GM19397 (cell line): Measurements from ENCODE around the gene CBS.
A peak's percentile ranks its signal among the peaks of the same experiment; 100 is the strongest.
"Not testable (repeated sequence)": the region's sequence is repeated elsewhere in the genome, so short reads cannot be mapped to it uniquely, and the experiment has no call there.

Experiments
- ATAC-seq: cut with Tn5 transposase; IDR thresholded peaks from one replicate; pipeline ENCODE4 v1.9.1; 2021; ENCODE audit warnings: mild to moderate bottlenecking, moderate library complexity; ENCODE audit not compliant: unreplicated experiment

Gene CBS

DNA sequence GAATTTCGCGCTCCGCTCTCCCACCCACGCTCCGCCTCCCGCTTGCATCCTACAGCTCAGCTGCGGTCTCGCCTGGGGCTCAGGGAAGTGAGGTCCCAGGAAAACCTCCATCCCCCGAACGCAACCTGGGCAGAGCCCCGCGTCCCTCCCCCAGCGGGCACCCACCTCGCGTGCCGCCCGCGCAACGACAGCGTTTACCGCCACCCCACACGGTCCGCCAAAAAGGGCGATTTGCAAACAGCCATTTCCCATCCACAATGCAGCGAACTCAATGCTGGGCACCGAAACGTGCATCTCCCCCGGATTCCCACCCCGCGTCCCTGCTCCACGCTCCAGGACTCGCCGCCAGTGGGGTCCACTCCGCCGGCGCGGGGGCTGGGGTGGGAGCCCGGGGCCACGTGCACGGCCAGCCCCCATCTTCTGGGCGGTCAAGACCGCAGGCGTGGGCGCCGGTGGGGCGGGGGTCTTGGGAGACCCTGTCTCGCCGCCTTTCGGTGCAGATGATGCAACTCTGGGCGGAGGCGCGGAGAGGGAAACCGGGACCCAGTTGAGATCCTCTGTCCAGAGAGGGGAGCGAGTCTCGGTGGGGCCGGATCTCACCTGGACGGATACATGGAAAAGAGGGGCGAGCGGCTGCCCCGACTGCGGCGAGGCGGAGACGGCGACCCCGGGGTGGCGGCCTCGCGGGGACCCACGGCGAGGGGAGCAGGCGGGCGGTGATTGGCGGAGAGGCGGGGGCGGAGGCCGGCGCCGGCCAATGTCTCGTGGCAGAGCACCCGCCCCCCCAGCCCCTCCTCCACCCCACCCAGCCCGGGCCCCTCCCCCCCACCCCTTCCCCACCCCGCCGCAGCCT lies at the start of gene CBS:
Gene CBS (minus strand): TSS at position 666 of the 853 bp plus-strand sequence. CDS start 3,642 bp downstream, outside the sequence.
- not testable (repeated sequence) for ATAC-seq

- not testable (repeated sequence) for ATAC-seq
Measured at GRCh38 chr21:43115956-43116355, 40.3 kb upstream of the CBS start.

- not testable (repeated sequence) for ATAC-seq
Measured at GRCh38 chr21:43114483-43114882, 38.8 kb upstream of the CBS start.

DNA sequence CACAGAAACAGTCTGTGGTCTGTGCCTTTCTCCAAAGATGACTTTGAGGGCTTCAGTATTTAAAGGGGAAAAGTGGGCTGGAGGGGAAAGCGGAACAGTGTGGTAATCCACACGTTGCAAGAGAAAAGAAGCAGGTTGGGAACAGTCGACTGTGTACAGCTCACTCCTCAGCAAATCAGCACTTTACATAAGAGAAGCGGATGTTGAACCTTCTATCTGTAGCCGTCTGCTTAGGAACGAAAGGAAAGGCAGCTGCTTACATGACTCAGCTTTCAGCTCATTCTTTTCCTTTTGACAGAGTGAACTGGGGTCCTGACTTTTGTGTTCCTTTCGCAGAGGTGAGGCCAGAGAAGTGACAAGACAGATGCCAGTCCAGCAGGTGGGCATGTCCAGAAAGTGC lies 33.4 kb upstream of the CBS start:
- ATAC-seq = not testable (repeated sequence)

- ATAC-seq = not testable (repeated sequence)
Measured at GRCh38 chr21:43108177-43108576, 32.5 kb upstream of the CBS start.

GRCh38 chr21:43107794-43108137 lies 32.1 kb upstream of the CBS start:
- ATAC-seq = not testable (repeated sequence)

GRCh38 chr21:43106965-43107793 lies 31.5 kb upstream of the CBS start, which contains the start of gene U2AF1:
U2AF1 (minus strand) TSS chr21:43107570; CDS start chr21:43107494, 76 bp downstream.
- ATAC-seq = peak; percentile 80

DNA sequence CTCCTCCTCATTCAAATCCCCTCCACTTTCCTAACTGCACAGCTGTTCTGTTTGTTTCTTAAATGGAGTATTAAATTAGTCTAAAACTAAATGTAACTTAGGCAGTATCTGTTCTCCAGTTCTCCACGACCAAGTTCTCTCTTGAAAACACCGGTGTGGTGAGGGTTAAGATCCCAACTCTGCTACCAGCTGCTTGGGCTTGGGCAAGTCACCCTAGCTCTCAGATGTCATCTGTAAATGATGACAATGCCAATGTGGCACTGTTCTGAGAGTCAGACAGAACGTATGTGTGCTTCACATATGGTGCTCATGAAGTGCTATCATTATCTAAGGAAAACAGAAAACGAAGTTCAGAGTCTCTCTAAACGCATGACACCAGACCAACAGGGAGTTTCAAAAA lies 29.0 kb upstream of the CBS start:
- ATAC-seq = not testable (repeated sequence)

- not testable (repeated sequence) for ATAC-seq
Measured at GRCh38 chr21:43102281-43102680, 26.6 kb upstream of the CBS start.

DNA sequence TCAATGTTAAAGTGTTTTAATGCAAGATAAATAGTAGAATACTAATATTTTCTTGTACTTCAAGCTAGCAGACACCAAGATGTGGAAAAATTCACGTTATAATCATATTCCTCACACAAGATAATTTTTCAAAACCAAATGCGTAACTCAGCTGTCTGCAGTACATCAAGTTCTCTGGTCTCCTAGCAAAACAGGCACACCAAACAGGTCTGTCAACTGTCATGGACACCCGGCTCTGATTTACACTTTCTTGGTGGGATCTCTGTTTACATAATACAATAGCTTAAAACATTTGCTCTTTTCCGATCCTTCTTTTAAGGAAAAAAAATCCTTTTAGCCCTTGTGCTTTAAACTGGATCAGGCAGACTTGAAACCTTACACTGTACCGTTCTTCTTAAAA lies 26.0 kb upstream of the CBS start:
- ATAC-seq = not testable (repeated sequence)

- not testable (repeated sequence) for ATAC-seq
Measured at GRCh38 chr21:43101000-43101399, 25.4 kb upstream of the CBS start.

DNA sequence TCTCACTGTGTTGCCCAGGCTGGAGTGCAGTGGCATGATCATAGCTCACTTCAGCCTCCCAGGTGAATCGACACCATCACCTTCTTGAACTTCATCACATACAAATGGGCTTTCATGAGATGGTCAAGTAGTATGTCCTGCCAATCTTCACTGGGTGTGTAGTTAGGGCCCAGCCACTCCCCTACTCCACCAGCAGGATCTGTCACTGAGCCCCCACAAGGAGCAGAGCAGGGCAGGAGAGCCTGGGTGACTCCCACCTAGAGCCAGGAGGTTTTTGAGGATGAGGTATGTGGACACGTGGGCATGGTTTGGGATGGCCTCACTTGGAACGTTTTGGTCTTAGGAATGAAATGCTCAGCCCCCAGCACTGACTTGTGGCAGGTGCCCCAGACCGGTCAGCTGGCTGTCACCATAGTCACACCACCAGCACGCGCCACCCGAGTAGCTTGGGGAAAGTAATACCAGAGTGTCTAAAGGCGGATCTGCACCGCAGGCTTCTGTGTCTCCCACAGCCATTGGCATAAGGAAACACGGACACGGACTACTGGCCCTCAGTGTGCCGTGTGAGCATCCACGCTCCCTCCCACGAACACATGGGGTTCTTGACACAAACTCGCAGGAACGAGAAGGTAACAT lies 16.5 kb upstream of the CBS start:
- ATAC-seq = not testable (repeated sequence)

GRCh38 chr21:43090947-43091346 lies 15.3 kb upstream of the CBS start:
- ATAC-seq = not testable (repeated sequence)

DNA sequence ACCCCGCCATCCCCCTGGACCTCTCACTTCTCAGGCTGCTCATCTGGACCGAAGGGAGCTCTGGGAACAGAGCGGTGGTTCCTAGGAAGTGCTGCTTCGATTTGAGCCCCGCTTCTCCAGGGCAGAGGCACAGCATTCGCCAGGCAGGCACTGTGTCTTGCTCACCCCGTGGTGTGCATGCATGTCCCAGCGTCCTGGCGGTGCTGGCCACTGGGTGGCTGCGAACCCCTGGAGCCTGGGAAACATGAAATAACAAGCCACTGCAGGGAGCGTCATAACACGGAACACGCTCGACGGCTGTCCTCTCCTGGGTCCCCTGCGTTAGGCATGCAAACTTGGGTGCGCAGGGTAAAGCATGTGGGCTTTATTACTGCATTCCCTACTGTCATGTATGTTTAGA lies 13.8 kb upstream of the CBS start:
- not testable (repeated sequence) for ATAC-seq

GRCh38 chr21:43082587-43083300 lies 7.1 kb upstream of the CBS start:
- ATAC-seq = not testable (repeated sequence)

DNA sequence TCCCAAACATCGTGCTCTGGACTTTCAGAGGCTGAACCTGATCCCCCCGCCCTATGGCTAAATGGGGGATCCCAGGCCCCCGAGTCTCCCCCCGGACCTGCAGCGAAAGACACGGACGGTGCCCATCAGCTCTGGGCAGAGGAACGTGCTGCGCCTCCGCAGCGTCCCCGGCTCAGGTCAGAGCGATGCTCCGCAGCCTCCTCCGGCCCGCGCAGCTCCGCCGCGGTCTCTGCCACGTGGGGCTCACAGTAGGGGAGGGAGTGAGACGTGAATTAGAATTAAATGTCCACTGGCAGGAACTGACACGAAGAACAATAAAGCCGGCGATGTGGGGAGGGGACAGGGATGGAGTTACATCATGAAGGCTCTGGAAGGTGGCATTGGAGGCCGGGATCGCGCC lies 1.0 kb upstream of the CBS start:
- not testable (repeated sequence) for ATAC-seq

DNA sequence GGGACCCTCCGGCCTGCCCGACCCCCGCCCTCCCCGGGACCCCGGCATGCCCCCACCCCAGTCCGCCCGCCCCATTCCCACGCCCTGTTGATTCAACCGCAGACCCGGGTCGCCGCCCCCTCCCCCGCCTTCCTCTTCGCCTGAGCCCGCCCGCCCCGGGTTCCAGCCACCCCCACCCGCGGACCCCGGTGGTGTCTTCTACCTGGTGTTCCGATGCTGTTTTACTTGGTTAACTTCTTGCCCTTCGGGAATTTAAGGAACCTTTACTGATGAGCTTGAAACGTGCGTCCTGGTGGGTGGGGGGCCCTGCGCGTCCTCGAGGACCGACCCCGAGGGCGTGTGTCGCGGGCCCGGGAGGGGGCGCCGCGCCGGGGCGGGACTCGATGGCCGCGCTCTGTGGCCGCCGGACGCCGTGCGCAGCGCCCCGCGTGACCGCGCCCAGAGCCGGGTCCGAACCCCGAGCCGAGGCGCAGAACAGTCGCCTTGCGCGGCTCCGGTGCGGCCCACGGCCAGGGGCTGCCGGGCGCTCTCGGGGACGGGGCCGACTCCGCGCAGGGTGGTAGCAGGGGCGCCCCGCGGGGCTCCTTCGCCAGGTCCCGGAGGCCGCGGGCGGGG lies 495 bp upstream of the CBS start:
- not testable (repeated sequence) for ATAC-seq

DNA sequence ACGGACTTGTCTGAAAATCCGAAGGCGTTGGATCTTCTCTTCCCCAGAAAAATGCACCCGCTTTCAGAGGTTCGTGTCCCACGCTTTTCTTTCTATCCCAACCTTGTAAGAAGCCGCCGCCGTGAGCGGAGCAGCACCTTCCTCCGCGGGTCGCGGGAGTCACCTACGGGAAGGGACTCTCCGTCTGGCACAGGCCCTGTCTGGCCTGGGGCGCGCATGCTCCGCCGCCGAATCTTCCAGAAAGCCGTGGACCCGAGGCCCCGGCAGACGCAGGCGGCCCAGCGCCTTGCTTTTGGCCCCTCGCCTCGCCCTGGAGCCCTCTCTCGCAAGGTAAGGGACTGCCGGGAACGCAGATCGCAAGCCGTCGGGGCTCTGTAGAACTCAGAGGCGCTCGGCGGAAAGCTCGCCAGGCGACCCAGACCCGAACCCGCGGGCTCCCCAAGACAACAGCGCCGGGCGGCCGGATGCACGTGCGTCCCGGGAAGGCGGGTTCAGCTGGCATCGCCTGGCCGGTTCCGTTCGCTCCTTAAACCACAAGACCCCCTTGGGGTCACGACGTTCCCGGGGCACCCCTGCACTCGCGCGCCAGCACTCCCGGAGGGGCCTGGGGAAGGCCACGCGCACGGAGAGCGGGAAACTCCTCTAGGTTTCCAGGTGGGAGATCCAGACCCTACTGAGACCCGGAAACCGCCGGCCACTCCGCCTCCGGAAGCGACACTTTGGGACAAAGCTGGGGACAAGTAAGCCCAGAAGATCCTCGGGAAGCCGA lies 1.1 kb downstream of the CBS start:
- ATAC-seq = not testable (repeated sequence)

- not testable (repeated sequence) for ATAC-seq
Measured at GRCh38 chr21:43072742-43073141, 2.9 kb downstream of the CBS start.
